Measurements from ENCODE around the gene GRHPR. TPM values are rescaled to one million over a fixed set of nuclear protein-coding genes. Genes with fewer than 3 reads are reported as not detected.
A peak's percentile ranks its signal among the peaks of the same experiment; 100 is the strongest.

The GRHPR gene
- total and polyA plus RNA-seq, 10 of the 15 experiments (the other 5 are each of a cell fraction or from before 2014, with no cell fraction given): 52.4 to 194 (median 126) TPM

DNA sequence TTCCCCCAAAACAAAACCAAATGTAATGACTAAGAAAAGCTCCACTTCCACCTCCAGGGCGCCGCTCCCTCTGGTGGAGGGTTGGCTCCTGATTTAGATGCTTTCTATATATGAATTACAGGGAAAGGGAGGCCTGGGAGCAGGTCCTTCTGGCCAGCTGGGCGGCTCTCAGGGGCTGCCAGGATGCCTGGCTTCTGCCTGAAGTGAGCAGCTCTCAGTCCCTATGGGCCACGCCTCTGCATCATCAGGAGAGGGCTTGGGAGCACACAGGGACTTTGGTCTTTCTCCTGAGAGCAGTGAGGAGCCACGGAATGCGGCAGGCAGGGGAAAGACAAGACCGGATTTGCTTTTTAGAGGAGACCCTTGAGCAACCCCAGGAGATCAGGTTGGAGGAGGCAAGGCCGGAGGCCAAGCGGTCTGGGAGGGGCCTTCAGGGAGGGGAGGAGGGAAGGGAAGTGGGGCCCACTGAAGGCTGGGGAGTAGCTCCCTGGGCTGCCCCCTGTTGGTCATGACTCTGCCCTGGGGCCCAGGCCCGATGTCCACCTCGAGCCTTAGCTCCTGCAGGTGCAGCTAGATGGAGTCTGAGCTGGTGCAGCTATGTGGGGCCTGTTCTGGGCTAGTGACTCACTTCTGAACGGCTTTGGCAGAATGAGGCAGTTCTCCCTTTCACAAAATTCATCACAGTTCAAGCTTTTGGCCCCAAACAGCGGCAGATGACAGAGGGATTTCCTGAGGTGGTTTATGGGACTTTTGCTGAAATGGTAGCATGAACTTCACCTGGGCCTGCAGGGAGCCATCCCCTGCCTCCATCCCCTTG is 11.3 kb upstream of the GRHPR start (continued):
- TF ChIP-seq, protein P1, sequence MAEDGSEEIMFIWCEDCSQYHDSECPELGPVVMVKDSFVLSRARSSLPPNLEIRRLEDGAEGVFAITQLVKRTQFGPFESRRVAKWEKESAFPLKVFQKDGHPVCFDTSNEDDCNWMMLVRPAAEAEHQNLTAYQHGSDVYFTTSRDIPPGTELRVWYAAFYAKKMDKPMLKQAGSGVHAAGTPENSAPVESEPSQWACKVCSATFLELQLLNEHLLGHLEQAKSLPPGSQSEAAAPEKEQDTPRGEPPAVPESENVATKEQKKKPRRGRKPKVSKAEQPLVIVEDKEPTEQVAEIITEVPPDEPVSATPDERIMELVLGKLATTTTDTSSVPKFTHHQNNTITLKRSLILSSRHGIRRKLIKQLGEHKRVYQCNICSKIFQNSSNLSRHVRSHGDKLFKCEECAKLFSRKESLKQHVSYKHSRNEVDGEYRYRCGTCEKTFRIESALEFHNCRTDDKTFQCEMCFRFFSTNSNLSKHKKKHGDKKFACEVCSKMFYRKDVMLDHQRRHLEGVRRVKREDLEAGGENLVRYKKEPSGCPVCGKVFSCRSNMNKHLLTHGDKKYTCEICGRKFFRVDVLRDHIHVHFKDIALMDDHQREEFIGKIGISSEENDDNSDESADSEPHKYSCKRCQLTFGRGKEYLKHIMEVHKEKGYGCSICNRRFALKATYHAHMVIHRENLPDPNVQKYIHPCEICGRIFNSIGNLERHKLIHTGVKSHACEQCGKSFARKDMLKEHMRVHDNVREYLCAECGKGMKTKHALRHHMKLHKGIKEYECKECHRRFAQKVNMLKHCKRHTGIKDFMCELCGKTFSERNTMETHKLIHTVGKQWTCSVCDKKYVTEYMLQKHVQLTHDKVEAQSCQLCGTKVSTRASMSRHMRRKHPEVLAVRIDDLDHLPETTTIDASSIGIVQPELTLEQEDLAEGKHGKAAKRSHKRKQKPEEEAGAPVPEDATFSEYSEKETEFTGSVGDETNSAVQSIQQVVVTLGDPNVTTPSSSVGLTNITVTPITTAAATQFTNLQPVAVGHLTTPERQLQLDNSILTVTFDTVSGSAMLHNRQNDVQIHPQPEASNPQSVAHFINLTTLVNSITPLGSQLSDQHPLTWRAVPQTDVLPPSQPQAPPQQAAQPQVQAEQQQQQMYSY (CRISPR knock-in tag; IDR thresholded peaks at IDR 0.05): no peak
- TF ChIP-seq ZNF274 (IDR thresholded peaks at IDR 0.05; ENCODE audit: insufficient read depth, insufficient read length): no peak
- TF ChIP-seq, protein P2, sequence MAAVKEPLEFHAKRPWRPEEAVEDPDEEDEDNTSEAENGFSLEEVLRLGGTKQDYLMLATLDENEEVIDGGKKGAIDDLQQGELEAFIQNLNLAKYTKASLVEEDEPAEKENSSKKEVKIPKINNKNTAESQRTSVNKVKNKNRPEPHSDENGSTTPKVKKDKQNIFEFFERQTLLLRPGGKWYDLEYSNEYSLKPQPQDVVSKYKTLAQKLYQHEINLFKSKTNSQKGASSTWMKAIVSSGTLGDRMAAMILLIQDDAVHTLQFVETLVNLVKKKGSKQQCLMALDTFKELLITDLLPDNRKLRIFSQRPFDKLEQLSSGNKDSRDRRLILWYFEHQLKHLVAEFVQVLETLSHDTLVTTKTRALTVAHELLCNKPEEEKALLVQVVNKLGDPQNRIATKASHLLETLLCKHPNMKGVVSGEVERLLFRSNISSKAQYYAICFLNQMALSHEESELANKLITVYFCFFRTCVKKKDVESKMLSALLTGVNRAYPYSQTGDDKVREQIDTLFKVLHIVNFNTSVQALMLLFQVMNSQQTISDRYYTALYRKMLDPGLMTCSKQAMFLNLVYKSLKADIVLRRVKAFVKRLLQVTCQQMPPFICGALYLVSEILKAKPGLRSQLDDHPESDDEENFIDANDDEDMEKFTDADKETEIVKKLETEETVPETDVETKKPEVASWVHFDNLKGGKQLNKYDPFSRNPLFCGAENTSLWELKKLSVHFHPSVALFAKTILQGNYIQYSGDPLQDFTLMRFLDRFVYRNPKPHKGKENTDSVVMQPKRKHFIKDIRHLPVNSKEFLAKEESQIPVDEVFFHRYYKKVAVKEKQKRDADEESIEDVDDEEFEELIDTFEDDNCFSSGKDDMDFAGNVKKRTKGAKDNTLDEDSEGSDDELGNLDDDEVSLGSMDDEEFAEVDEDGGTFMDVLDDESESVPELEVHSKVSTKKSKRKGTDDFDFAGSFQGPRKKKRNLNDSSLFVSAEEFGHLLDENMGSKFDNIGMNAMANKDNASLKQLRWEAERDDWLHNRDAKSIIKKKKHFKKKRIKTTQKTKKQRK (IDR thresholded peaks at IDR 0.05; ENCODE audit: low read depth, low read length): no peak
- TF ChIP-seq ESRRA (IDR thresholded peaks at IDR 0.05; ENCODE audit: low read length): no peak
- no peak for TF ChIP-seq NR2C1 (IDR thresholded peaks at IDR 0.05)
- no peak for TF ChIP-seq NFYB (IDR thresholded peaks at IDR 0.05; ENCODE audit: insufficient read depth, low read depth, low read length)
- TF ChIP-seq TCF3 (IDR thresholded peaks at IDR 0.05; ENCODE audit: borderline replicate concordance, insufficient read depth, low read depth, low read length): peak; percentile 90
- no peak for TF ChIP-seq EZH2 (IDR thresholded peaks at IDR 0.05; ENCODE audit: borderline replicate concordance, control insufficient read depth, low read depth, low read length)
- no peak for TF ChIP-seq MTA3 (IDR thresholded peaks at IDR 0.05; ENCODE audit: borderline replicate concordance, low read length)
- TF ChIP-seq MXI1 (IDR thresholded peaks at IDR 0.05; ENCODE audit: low read depth, low read length): peak; percentile 56; the same call in 1 of the 2 replicates
- TF ChIP-seq RELA (IDR thresholded peaks at IDR 0.05; ENCODE audit: borderline replicate concordance, partially characterized antibody): no peak
- peak; percentile 94 for TF ChIP-seq TCF12 (IDR thresholded peaks at IDR 0.05; ENCODE audit: low read depth, low read length)
- TF ChIP-seq ZNF384 (IDR thresholded peaks at IDR 0.05; ENCODE audit: borderline replicate concordance, low read depth, low read length): no peak
- no peak for TF ChIP-seq RAD51 (IDR thresholded peaks at IDR 0.05)
- TF ChIP-seq SPI1 (IDR thresholded peaks at IDR 0.05; ENCODE audit: borderline replicate concordance, insufficient read depth, low read depth, low read length): peak; percentile 58
- no peak for TF ChIP-seq NFYA (IDR thresholded peaks at IDR 0.05; ENCODE audit: borderline replicate concordance, low read depth, low read length)
- no peak for TF ChIP-seq ZSCAN29 (IDR thresholded peaks at IDR 0.05)
- TF ChIP-seq HDGF (IDR thresholded peaks at IDR 0.05): no peak; the same call in 1 of the 2 replicates
- no peak for TF ChIP-seq ZNF622 (IDR thresholded peaks at IDR 0.05)
- no peak for TF ChIP-seq SUZ12 (IDR thresholded peaks at IDR 0.05; ENCODE audit: unreplicated experiment)

Data from GM12878 (cell line).